Measurements from ENCODE around the gene ZNF410. TPM values are rescaled to one million over a fixed set of nuclear protein-coding genes. Genes with fewer than 3 reads are reported as not detected.
"Not testable (repeated sequence)": the region's sequence is repeated elsewhere in the genome, so short reads cannot be mapped to it uniquely, and the experiment has no call there.

ZNF410 gene
- total RNA-seq, 1 experiment from 2014 or later: 46.8 TPM

DNA sequence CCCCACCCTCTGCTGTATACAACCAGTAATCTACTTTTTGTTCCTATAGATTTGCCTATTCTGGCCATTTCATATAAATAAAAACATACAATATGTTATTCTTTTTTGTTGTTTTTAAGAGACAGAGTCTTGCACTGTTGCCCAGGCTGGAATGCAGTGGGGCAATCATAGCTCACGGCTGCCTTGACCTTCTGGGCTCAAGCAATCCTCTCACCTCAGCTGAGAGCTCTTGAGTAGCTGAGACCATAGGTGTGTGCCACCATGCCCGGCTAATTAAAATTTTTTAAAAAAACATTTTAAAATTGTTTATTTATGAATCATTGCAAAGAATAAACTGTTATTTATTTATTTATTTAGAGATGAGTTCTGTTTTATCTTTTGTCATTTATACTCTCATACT is 23.4 kb upstream of the ZNF410 start:
- intact Hi-C loops (cut with micrococcal nuclease): no loop called here
- no peak for DNase-seq

DNA sequence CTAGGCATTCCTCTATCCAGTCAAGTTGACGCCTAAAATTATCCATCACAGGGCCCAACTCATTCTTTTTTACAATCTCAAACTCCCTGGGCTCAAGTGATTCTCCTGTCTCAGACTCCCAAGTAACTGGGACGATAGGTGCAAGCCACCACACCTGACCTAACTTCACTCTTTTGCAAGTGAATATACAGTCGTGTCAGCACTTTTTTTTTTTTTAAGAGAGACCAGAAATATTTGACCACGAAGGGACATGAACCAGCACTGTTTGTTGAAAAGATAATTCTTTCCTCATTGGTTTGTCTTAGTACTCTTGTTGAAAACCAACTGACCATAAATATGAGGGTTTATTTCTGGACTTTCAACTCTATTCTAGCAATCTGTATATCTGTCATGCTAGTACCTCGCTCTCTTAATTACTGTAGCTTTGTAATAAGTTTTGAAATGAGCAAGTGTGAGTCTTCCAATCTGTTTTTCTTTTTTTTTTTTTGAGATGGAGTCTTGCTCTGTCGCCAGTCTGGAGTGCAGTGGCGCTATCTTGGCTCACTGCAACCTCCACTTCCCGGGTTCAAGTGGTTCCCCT is 21.0 kb upstream of the ZNF410 start:
- Histone ChIP-seq H3K4me1 (ENCODE audit: insufficient read depth, low read length) (no peaks in the 10 kb centered on the region), H3K9ac (ENCODE audit: low read length) (no peak overlapping the region), H3K79me2 (ENCODE audit: low read length) (no peaks in the 10 kb centered on the region), H3F3A (ENCODE audit: low read length, unreplicated experiment) (no peaks in the 10 kb centered on the region), H2AFZ (ENCODE audit: low read length) (no peak overlapping the region), H4K20me1 (ENCODE audit: low read length) (no peaks in the 10 kb centered on the region), H3K4me2 (ENCODE audit: low read length) (no peak overlapping the region), H3K9me2 (replicated peaks; ENCODE audit: low read length) (no peaks in the 10 kb centered on the region), H3K27ac (ENCODE audit: low read length) (no peak overlapping the region), H3K9me3 (ENCODE audit: low read length) (no peaks in the 10 kb centered on the region), H3K27me3 (ENCODE audit: low read length) (no peaks in the 10 kb centered on the region), H3K36me3 (ENCODE audit: low read depth, low read length) (peaks cover 13% of the 10 kb centered on the region), H3K4me3 (ENCODE audit: low read length) (no peak overlapping the region)
- ATAC-seq (no peak), DNase-seq (no peak)
- POLR2A ChIA-PET (ENCODE audit: unreplicated experiment): no interaction called here
- intact Hi-C loops (cut with micrococcal nuclease): no loop called here
- TF ChIP-seq EZH2 (IDR thresholded peaks at IDR 0.05; ENCODE audit: low read length, unreplicated experiment) (no peak), EZH2phosphoT487 (IDR thresholded peaks at IDR 0.05; ENCODE audit: borderline replicate concordance, low read length) (no peak)
- TF ChIP-seq, protein P1, sequence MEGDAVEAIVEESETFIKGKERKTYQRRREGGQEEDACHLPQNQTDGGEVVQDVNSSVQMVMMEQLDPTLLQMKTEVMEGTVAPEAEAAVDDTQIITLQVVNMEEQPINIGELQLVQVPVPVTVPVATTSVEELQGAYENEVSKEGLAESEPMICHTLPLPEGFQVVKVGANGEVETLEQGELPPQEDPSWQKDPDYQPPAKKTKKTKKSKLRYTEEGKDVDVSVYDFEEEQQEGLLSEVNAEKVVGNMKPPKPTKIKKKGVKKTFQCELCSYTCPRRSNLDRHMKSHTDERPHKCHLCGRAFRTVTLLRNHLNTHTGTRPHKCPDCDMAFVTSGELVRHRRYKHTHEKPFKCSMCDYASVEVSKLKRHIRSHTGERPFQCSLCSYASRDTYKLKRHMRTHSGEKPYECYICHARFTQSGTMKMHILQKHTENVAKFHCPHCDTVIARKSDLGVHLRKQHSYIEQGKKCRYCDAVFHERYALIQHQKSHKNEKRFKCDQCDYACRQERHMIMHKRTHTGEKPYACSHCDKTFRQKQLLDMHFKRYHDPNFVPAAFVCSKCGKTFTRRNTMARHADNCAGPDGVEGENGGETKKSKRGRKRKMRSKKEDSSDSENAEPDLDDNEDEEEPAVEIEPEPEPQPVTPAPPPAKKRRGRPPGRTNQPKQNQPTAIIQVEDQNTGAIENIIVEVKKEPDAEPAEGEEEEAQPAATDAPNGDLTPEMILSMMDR (conservative IDR thresholded peaks at IDR 0.05; ENCODE audit: low read depth, low read length): no peak
- CTCF ChIA-PET: no interaction called here
- BruUV-seq (replicated peaks): no TSS peak

More for the DNA sequence above, 23.4 kb upstream of the ZNF410 start:
- no peak for TF ChIP-seq EZH2 (IDR thresholded peaks at IDR 0.05; ENCODE audit: low read length, unreplicated experiment)
- TF ChIP-seq, protein P1 (conservative IDR thresholded peaks at IDR 0.05; ENCODE audit: low read depth, low read length): no peak
- no peak for TF ChIP-seq EZH2phosphoT487 (IDR thresholded peaks at IDR 0.05; ENCODE audit: borderline replicate concordance, low read length)
- ChIA-PET CTCF (no interaction called here), POLR2A (ENCODE audit: unreplicated experiment) (no interaction called here)
- Histone ChIP-seq H3K9me2 (replicated peaks; ENCODE audit: low read length) (no peaks in the 10 kb centered on the region), H3K79me2 (ENCODE audit: low read length) (no peaks in the 10 kb centered on the region), H3K4me3 (ENCODE audit: low read length) (no peak overlapping the region), H3F3A (ENCODE audit: low read length, unreplicated experiment) (no peaks in the 10 kb centered on the region), H3K4me2 (ENCODE audit: low read length) (no peak overlapping the region), H3K27ac (ENCODE audit: low read length) (no peak overlapping the region), H3K27me3 (ENCODE audit: low read length) (no peaks in the 10 kb centered on the region), H3K4me1 (ENCODE audit: insufficient read depth, low read length) (no peaks in the 10 kb centered on the region), H2AFZ (ENCODE audit: low read length) (no peak overlapping the region), H4K20me1 (ENCODE audit: low read length) (no peaks in the 10 kb centered on the region), H3K9ac (ENCODE audit: low read length) (no peak overlapping the region), H3K9me3 (ENCODE audit: low read length) (no peaks in the 10 kb centered on the region), H3K36me3 (ENCODE audit: low read depth, low read length) (peaks cover 13% of the 10 kb centered on the region)
- BruUV-seq (replicated peaks): no TSS peak
- no peak for ATAC-seq

DNA sequence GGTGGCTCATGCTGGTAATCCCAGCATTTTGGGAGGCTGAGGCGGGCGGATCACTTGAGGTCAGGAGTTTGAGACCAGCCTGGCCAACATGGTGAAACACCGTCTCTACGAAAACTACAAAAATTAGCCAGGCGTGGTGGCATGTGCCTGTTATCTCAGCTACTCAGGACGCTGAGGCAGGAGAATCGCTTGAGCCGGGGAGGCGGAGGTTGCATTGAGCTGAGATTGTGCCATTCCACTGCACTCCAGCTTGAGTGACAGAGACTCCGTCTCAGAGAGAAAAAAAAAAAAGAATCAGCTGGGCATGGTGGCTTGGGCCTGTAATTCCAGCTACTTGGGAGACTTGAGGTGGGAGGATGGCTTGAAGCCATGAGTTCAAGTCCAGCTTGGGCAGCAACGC is 16.9 kb upstream of the ZNF410 start:
- H3K9me3 ChIP-seq (ENCODE audit: low read length); POLR2A ChIA-PET (ENCODE audit: unreplicated experiment); DNase-seq; CTCF ChIA-PET; H3K4me3 ChIP-seq (ENCODE audit: low read length); H3K9ac ChIP-seq (ENCODE audit: low read length); H2AFZ ChIP-seq (ENCODE audit: low read length); H3K27me3 ChIP-seq (ENCODE audit: low read length); H3K4me2 ChIP-seq (ENCODE audit: low read length); H4K20me1 ChIP-seq (ENCODE audit: low read length); H3K36me3 ChIP-seq (ENCODE audit: low read depth, low read length); ATAC-seq; H3F3A ChIP-seq (ENCODE audit: low read length, unreplicated experiment); H3K9me2 ChIP-seq (replicated peaks; ENCODE audit: low read length); H3K27ac ChIP-seq (ENCODE audit: low read length); H3K79me2 ChIP-seq (ENCODE audit: low read length); intact Hi-C loops (cut with micrococcal nuclease); BruUV-seq (replicated peaks): not testable (repeated sequence)
- H3K4me1 ChIP-seq (ENCODE audit: insufficient read depth, low read length): peaks cover 13% of the 10 kb centered on the region; the same call in 1 of the 2 replicates

Data from PC-3 (cell line).